Liver (tissue), 5 donors: Measurements from ENCODE around the gene CLBA1. TPM values are rescaled to one million over a fixed set of nuclear protein-coding genes. Genes with fewer than 3 reads are reported as not detected.

Source experiments
- CTCF ChIP-seq: fragments of 150-350 bp; IDR thresholded peaks from 2 replicates; pipeline ENCODE4 v1.5.1; 2017; ENCODE audit warnings: improper control_type of control experiment, low read depth, low read length; ENCODE audit not compliant: missing input control
- polyA plus RNA-seq, 2 donors: library from polyadenylated mRNA; stranded (reverse) in 1 of 2; unstranded in 1 of 2; fragments of 200-250 nt in 1 of 2; fragments of >200 nt in 1 of 2; fragmentation: Nextera tagmentation in 1 of 2; extraction: Ambion mirVana in 1 of 2; gene quantifications; one replicate each; pipeline versions ENCODE4 v1.2.1 to v1.2.3, GENCODE V29; 2013 to 2015
- total RNA-seq, 2 donors: library from RNA; depleted of rRNA; stranded (reverse); fragments of >200 nt; gene quantifications; one replicate each; pipeline ENCODE4 v1.2.3, GENCODE V29; 2014
- donor health status: healthy.
- donor health status: healthy.
- donor health status: healthy.

CLBA1 gene
- total and polyA plus RNA-seq, 4 donors: 0.98 to 3.9 (median 2.3) TPM

DNA sequence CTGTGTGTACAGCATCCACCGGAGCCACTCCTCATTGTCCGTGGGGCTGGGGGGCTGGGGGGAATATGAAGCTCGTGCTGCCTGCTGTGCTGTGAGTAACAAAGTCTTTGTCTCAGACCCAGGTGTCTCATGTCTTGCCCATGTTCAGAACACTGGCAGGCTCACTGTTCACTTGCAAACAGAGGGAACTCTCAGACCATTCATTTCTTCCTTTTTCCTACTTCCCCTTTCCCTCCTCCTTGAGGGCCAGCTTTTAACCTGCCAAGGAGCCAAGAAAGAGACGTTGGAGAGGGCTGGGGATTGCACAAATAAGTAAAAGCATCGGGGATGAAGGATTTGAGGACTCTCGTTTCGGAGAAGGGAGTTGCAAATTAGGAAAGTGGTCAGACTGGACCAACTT lies 58.1 kb downstream of the CLBA1 start (continued):
- TF ChIP-seq CTCF: no peak

Other genes starting within 250 kb of the CLBA1 start
- gene SIVA1, start 232.6 kb upstream of the CLBA1 start, total RNA-seq: 10 to 100 TPM; 67.4 to 90.4 TPM
- gene SIVA1, start 232.6 kb upstream of the CLBA1 start, polyA plus RNA-seq: 100 to 1,000 TPM; 109 to 115 TPM
- 100 to 1,000 TPM in 1 of 2 donors, 10 to 100 TPM in 1; 39.2 to 192 TPM for gene AKT1, start 190.0 kb upstream of the CLBA1 start, total RNA-seq
- 10 to 100 TPM; 30.6 to 78.2 TPM for gene AKT1, start 190.0 kb upstream of the CLBA1 start, polyA plus RNA-seq
- gene ZBTB42, start 184.7 kb upstream of the CLBA1 start, total RNA-seq: 1 to 10 TPM; 5.4 to 9.4 TPM
- 1 to 10 TPM; 1.5 to 4.4 TPM for gene ZBTB42, start 184.7 kb upstream of the CLBA1 start, polyA plus RNA-seq
- 10 to 100 TPM in 1 of 2 donors, 1 to 10 TPM in 1; 3.4 to 10.9 TPM for gene CEP170B, start 120.5 kb upstream of the CLBA1 start, total RNA-seq
- gene CEP170B, start 120.5 kb upstream of the CLBA1 start, polyA plus RNA-seq: 10 to 100 TPM in 1 of 2 donors, 1 to 10 TPM in 1; 1.5 to 10.1 TPM
- 10 to 100 TPM in 1 of 2 donors, under 1 TPM in 1; under 0.01 to 14.5 TPM for gene PLD4, start 60.9 kb upstream of the CLBA1 start, total RNA-seq
- gene PLD4, start 60.9 kb upstream of the CLBA1 start, polyA plus RNA-seq: under 1 TPM; 0.31 to 0.39 TPM
- 1 to 10 TPM in 1 of 2 donors, under 1 TPM in 1; 0.05 to 2.6 TPM for gene AHNAK2, start 7.4 kb upstream of the CLBA1 start, total RNA-seq
- 1 to 10 TPM in 1 of 2 donors, under 1 TPM in 1; 0.40 to 1.9 TPM for gene AHNAK2, start 7.4 kb upstream of the CLBA1 start, polyA plus RNA-seq
- 10 to 100 TPM in 1 of 2 donors, 1 to 10 TPM in 1; 2.9 to 34.5 TPM for gene CDCA4, start 35.3 kb downstream of the CLBA1 start, total RNA-seq
- gene CDCA4, start 35.3 kb downstream of the CLBA1 start, polyA plus RNA-seq: 1 to 10 TPM; 1.2 to 2.5 TPM
- gene GPR132, start 79.6 kb downstream of the CLBA1 start, total RNA-seq: 1 to 10 TPM; 1.2 TPM
- gene GPR132, start 79.6 kb downstream of the CLBA1 start, polyA plus RNA-seq: under 1 TPM; 0.32 to 0.33 TPM
- 1 to 10 TPM in 1 of 2 donors, under 1 TPM in 1; 0.33 to 1.0 TPM for gene JAG2, start 183.0 kb downstream of the CLBA1 start, total RNA-seq
- under 1 TPM; 0.24 to 0.75 TPM for gene JAG2, start 183.0 kb downstream of the CLBA1 start, polyA plus RNA-seq
- 1 to 10 TPM; 3.8 to 4.8 TPM for gene NUDT14, start 195.5 kb downstream of the CLBA1 start, total RNA-seq
- 10 to 100 TPM; 11.1 to 24.2 TPM for gene NUDT14, start 195.5 kb downstream of the CLBA1 start, polyA plus RNA-seq